ENCODE measurements around the gene SLC2A11. TPM values are rescaled to one million over a fixed set of nuclear protein-coding genes. Genes with fewer than 3 reads are reported as not detected.

The SLC2A11 gene
- total and polyA plus RNA-seq, 11 donors: 8.7 to 31.2 (median 18.7) TPM

- Histone ChIP-seq H3K4me3 (no peak overlapping the region), H3K27me3 (no peaks in the 10 kb centered on the region), H3K9me3 (no peaks in the 10 kb centered on the region), H3K36me3 (no peaks in the 10 kb centered on the region), H3K4me1 (peaks cover 3 to 54% (median 37%) of the 10 kb centered on the region in 12 donors), H3K27ac (peak overlapping the region in 11 of 12 donors; percentile 60 to 80 (median 70))
- 63 to 70% (median 67%) methylated on average over 8 to 9 of the region's 9 CpGs for WGBS, 4 donors
- DNase-seq (peak in 2 of 5 donors; percentile 18 to 32), ATAC-seq (no peak)
- intact Hi-C loops (cut with DNase I): loop anchor here (1.0 to 10.0 kb wide), 10 partner anchors 58 to 303 kb away; partner anchors contain the start of genes CHCHD10 (in 5 of the 10), SMARCB1 (in 3 of the 10) and MMP11 (in 1 of the 10)
- TF ChIP-seq, protein P1, sequence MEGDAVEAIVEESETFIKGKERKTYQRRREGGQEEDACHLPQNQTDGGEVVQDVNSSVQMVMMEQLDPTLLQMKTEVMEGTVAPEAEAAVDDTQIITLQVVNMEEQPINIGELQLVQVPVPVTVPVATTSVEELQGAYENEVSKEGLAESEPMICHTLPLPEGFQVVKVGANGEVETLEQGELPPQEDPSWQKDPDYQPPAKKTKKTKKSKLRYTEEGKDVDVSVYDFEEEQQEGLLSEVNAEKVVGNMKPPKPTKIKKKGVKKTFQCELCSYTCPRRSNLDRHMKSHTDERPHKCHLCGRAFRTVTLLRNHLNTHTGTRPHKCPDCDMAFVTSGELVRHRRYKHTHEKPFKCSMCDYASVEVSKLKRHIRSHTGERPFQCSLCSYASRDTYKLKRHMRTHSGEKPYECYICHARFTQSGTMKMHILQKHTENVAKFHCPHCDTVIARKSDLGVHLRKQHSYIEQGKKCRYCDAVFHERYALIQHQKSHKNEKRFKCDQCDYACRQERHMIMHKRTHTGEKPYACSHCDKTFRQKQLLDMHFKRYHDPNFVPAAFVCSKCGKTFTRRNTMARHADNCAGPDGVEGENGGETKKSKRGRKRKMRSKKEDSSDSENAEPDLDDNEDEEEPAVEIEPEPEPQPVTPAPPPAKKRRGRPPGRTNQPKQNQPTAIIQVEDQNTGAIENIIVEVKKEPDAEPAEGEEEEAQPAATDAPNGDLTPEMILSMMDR (IDR thresholded peaks at IDR 0.05): no peak
- TF ChIP-seq POLR2A (IDR thresholded peaks at IDR 0.05): no peak
These were observed 12.2 kb upstream of the SLC2A11 start for GRCh38 chr22:23845265-23846080.

- H3K9me3 ChIP-seq: no peaks in the 10 kb centered on the region
- peaks cover 3 to 54% (median 37%) of the 10 kb centered on the region in 12 donors for H3K4me1 ChIP-seq
- no peaks in the 10 kb centered on the region for H3K36me3 ChIP-seq
- no peak overlapping the region for H3K4me3 ChIP-seq
- ATAC-seq: no peak
- TF ChIP-seq POLR2A (IDR thresholded peaks at IDR 0.05): no peak
- TF ChIP-seq, protein P1 (IDR thresholded peaks at IDR 0.05): no peak
- DNase-seq: no peak
- H3K27ac ChIP-seq: peak overlapping the region in 11 of 12 donors; percentile 60 to 80 (median 70)
- 57 to 62% (median 58%) methylated on average over 7 of the region's 7 CpGs for WGBS, 4 donors
- intact Hi-C loops (cut with DNase I): loop anchor here (1.0 to 10.0 kb wide), 10 partner anchors 59 to 304 kb away; partner anchors contain the start of genes CHCHD10 (in 5 of the 10), SMARCB1 (in 3 of the 10) and MMP11 (in 1 of the 10)
- no peaks in the 10 kb centered on the region for H3K27me3 ChIP-seq
These were observed 11.6 kb upstream of the SLC2A11 start for GRCh38 chr22:23846081-23846469.

DNA sequence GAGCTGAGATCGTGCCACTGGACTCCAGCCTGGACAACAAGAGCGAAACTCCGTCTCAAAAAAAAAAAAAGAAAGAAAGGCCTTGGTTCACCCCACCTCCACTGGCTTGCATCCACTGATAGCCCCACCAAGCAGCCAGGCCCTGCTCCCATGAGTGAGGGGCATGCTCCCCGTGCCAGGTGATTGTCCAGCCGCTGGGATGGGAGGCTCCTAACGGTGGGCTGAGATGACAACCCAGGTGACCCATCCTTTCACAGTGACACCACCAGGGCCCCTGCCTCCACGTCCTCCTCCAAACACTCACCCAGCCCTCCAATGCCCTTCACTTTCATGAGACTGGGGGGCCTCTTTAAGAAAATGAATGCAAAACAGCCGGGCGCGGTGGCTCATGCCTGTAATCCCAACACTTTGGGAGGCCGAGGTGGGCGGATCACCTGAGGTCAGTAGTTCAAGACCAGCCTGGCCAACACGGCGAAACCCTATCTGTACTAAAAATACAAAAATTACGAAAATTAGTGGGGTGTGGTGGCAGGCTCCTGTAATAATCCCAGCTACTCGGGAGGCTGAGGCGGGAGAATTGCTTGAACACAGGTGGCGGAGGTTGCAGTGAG lies 10.3 kb upstream of the SLC2A11 start:
- intact Hi-C loops (cut with DNase I): loop anchor here (2.0 to 10.0 kb wide), 9 partner anchors 60 to 305 kb away; partner anchors contain the start of genes CHCHD10 (in 5 of the 10), SMARCB1 (in 3 of the 10) and MMP11 (in 1 of the 10)
- ATAC-seq (no peak), DNase-seq (peak in 1 of 5 donors; percentile 47)
- Histone ChIP-seq H3K36me3 (no peaks in the 10 kb centered on the region), H3K9me3 (no peaks in the 10 kb centered on the region), H3K4me3 (no peak overlapping the region), H3K27ac (peak overlapping the region in 6 of 12 donors; percentile 61 to 80 (median 70)), H3K27me3 (no peaks in the 10 kb centered on the region), H3K4me1 (peaks cover 3 to 54% (median 37%) of the 10 kb centered on the region in 12 donors)
- no peak for TF ChIP-seq POLR2A (IDR thresholded peaks at IDR 0.05)
- TF ChIP-seq, protein P1 (IDR thresholded peaks at IDR 0.05): no peak
- WGBS, 4 donors: 89 to 91% (median 90%) methylated on average over 18 of the region's 18 CpGs
